PC-3 (cell line): ENCODE measurements around the gene AKR7A2. TPM values are rescaled to one million over a fixed set of nuclear protein-coding genes. Genes with fewer than 3 reads are reported as not detected.

Experiments used
- ATAC-seq: fragments of 200-7000 bp; cut with Tn5 transposase; 2 replicates; pipeline ENCODE4 v1.9.1; 2020; ENCODE audit warnings: mild to moderate bottlenecking, moderate library complexity
- BruUV-seq: library from RNA; stranded (reverse); fragments of 400-500 nt; replicated peaks from 2 replicates; lab custom pipeline; 2021; lab: Mats Ljungman, UMichigan
- CTCF ChIA-PET: fragments of 300-600 bp; sonication (Branson Sonifier 250); formaldehyde crosslinking; loops from one replicate; lab custom pipeline; 2022; ENCODE audit warnings: antibody characterized with exemption; lab: Charles Lee
- POLR2A ChIA-PET: fragments of 300-600 bp; sonication (Branson Sonifier 250); formaldehyde crosslinking; loops from one replicate; lab custom pipeline; 2022; ENCODE audit warnings: antibody characterized with exemption; ENCODE audit not compliant: unreplicated experiment; lab: Charles Lee
- DNase-seq: peaks from one replicate; pipeline ENCODE4 v3.0.0-alpha.2; 2015
- H2AFZ ChIP-seq: fragments of 300-600 bp; sonication (generic); 2 replicates; pipeline ENCODE4 v1.6.0; 2016; ENCODE audit warnings: antibody characterized with exemption, low read length
- H3F3A ChIP-seq: fragments of 300-600 bp; sonication (generic); one replicate; pipeline ENCODE4 v1.6.0; 2017; ENCODE audit warnings: antibody characterized with exemption, low read length, control low read depth, mild to moderate bottlenecking; ENCODE audit not compliant: unreplicated experiment
- H3K27ac ChIP-seq: fragments of 300-600 bp; sonication (generic); 2 replicates; pipeline ENCODE4 v1.5.1; 2016; ENCODE audit warnings: mild to moderate bottlenecking, low read length
- H3K27me3 ChIP-seq: fragments of 300-600 bp; sonication (generic); 2 replicates; pipeline ENCODE4 v1.6.1; 2016; ENCODE audit warnings: low read length, mixed read lengths
- H3K36me3 ChIP-seq: fragments of 300-600 bp; sonication (generic); 2 replicates; pipeline ENCODE4 v1.6.1; 2016; ENCODE audit warnings: low read depth, mixed run types, low read length, mixed read lengths
- H3K4me1 ChIP-seq: fragments of 300-600 bp; sonication (generic); 2 replicates; pipeline ENCODE4 v1.5.1; 2016; ENCODE audit warnings: low read length; ENCODE audit not compliant: insufficient read depth
- H3K4me2 ChIP-seq: fragments of 300-600 bp; sonication (generic); 2 replicates; pipeline ENCODE4 v1.6.0; 2016; ENCODE audit warnings: low read length
- H3K4me3 ChIP-seq: fragments of 300-600 bp; sonication (generic); 2 replicates; pipeline ENCODE4 v1.5.1; 2016; ENCODE audit warnings: mild to moderate bottlenecking, low read length, mixed read lengths
- H3K79me2 ChIP-seq: fragments of 300-600 bp; sonication (generic); 2 replicates; pipeline ENCODE4 v1.6.1; 2017; ENCODE audit warnings: low read length, mixed read lengths
- H3K9ac ChIP-seq: fragments of 300-600 bp; sonication (generic); 2 replicates; pipeline ENCODE4 v1.6.0; 2016; ENCODE audit warnings: mild to moderate bottlenecking, low read length
- H3K9me2 ChIP-seq: fragments of 300-600 bp; sonication (generic); replicated peaks from 2 replicates; pipeline ENCODE4 v1.6.1; 2016; ENCODE audit warnings: mixed run types, low read length, mixed read lengths
- H3K9me3 ChIP-seq: fragments of 300-600 bp; sonication (generic); 2 replicates; pipeline ENCODE4 v1.6.1; 2016; ENCODE audit warnings: low read length, mixed read lengths
- H4K20me1 ChIP-seq: fragments of 300-600 bp; sonication (generic); 2 replicates; pipeline ENCODE4 v1.6.1; 2016; ENCODE audit warnings: low read length, mixed read lengths
- CTCF ChIP-seq: fragments of 300-600 bp; sonication (generic); conservative IDR thresholded peaks from 2 replicates; pipeline ENCODE4 v1.5.1; 2017; ENCODE audit warnings: antibody characterized with exemption, low read depth, mild to moderate bottlenecking, low read length
- EZH2 ChIP-seq: fragments of 300-600 bp; sonication (generic); IDR thresholded peaks from one replicate; pipeline ENCODE4 v1.6.1; 2017; ENCODE audit warnings: antibody characterized with exemption, mild to moderate bottlenecking, low read length; ENCODE audit not compliant: unreplicated experiment
- EZH2phosphoT487 ChIP-seq: fragments of 300-600 bp; sonication (generic); IDR thresholded peaks from 2 replicates; pipeline ENCODE4 v1.6.1; 2018; ENCODE audit warnings: mild to moderate bottlenecking, antibody characterized with exemption, low read length, borderline replicate concordance
- intact Hi-C: fragments of 100-400 bp; cut with micrococcal nuclease; formaldehyde crosslinking; loops from 2 replicates; pipeline ENCODE4 v1.9.0; 2023
- total RNA-seq: library from RNA; depleted of rRNA; stranded (reverse); fragments of >200 nt; gene quantifications from 2 replicates; pipeline ENCODE4 v1.2.3, GENCODE V29; 2014

Gene AKR7A2
- total RNA-seq, 1 experiment from 2014 or later: 63.3 TPM

- ATAC-seq: peak; percentile 15
- no peak for TF ChIP-seq EZH2phosphoT487
- no peak for TF ChIP-seq EZH2
- no peak for TF ChIP-seq CTCF
- Histone ChIP-seq H3K9me2 (no peaks in the 10 kb centered on the region), H3K27ac (no peak overlapping the region), H3F3A (no peaks in the 10 kb centered on the region), H3K4me1 (peaks cover 48% of the 10 kb centered on the region), H4K20me1 (0 out of 2 replicates have a peak, but pooled peaks cover 8% of the 10 kb centered on the region), H3K4me2 (peak overlapping the region; percentile 96), H3K36me3 (peaks cover 20% of the 10 kb centered on the region; the same call in 1 of the 2 replicates), H3K27me3 (no peaks in the 10 kb centered on the region), H3K4me3 (peak overlapping the region; percentile 94), H2AFZ (peak overlapping the region; percentile 89), H3K9ac (peak overlapping the region; percentile 95), H3K79me2 (peaks cover 60% of the 10 kb centered on the region), H3K9me3 (no peaks in the 10 kb centered on the region)
- TSS peak; percentile 56 for BruUV-seq
- no peak for DNase-seq
- CTCF ChIA-PET: no interaction called here
- intact Hi-C loops: no loop called here
- POLR2A ChIA-PET: no interaction called here
These were observed 1.0 kb downstream of the AKR7A2 start for GRCh38 chr1:19310720-19311502.

DNA sequence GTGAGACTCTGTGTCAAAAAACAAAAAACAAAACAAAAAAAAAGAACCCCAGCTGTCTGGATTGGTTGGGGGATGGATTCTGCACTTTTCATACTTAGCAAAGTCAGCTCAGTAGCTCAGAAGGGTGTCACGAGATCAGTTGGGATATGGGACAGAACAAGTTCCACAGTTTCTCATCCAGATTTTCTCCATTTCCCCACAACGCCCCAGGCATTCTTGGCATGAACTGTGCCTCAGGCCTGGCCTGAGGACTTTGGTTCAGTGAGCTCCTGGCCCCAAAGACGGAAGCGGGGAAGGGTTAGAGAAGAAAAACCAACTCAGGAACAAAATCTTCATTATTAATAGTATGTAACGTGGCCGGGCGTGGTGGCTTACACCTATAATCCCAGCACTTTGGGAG, 1.9 kb downstream of the AKR7A2 start:
- H3K79me2 ChIP-seq: peaks cover 60% of the 10 kb centered on the region
- no peak overlapping the region; the same call in 1 of the 2 replicates for H3K4me2 ChIP-seq
- no peaks in the 10 kb centered on the region for H3K9me3 ChIP-seq
- no peaks in the 10 kb centered on the region for H3K27me3 ChIP-seq
- CTCF ChIA-PET: no interaction called here
- H3K9ac ChIP-seq: no peak overlapping the region
- ATAC-seq (no peak), DNase-seq (no peak)
- H3K4me1 ChIP-seq: peaks cover 41% of the 10 kb centered on the region
- no peak overlapping the region for H3K4me3 ChIP-seq
- TF ChIP-seq EZH2: no peak
- TF ChIP-seq CTCF: no peak
- no peak for TF ChIP-seq EZH2phosphoT487
- H4K20me1 ChIP-seq: 0 out of 2 replicates have a peak, but pooled peaks cover 8% of the 10 kb centered on the region
- no TSS peak for BruUV-seq
- H3K9me2 ChIP-seq: no peaks in the 10 kb centered on the region
- no peaks in the 10 kb centered on the region for H3F3A ChIP-seq
- POLR2A ChIA-PET: no interaction called here
- intact Hi-C loops: no loop called here
- H2AFZ ChIP-seq: no peak overlapping the region
- H3K27ac ChIP-seq: no peak overlapping the region
- H3K36me3 ChIP-seq: peaks cover 27% of the 10 kb centered on the region; the same call in 1 of the 2 replicates
